Measurements from ENCODE around the gene CAMKK2. TPM values are rescaled to one million over a fixed set of nuclear protein-coding genes. Genes with fewer than 3 reads are reported as not detected.

Gene CAMKK2
- total and polyA plus RNA-seq, 2 of the 4 experiments (the other 2 are of a cell fraction), result 15.2 to 24.7 TPM

DNA sequence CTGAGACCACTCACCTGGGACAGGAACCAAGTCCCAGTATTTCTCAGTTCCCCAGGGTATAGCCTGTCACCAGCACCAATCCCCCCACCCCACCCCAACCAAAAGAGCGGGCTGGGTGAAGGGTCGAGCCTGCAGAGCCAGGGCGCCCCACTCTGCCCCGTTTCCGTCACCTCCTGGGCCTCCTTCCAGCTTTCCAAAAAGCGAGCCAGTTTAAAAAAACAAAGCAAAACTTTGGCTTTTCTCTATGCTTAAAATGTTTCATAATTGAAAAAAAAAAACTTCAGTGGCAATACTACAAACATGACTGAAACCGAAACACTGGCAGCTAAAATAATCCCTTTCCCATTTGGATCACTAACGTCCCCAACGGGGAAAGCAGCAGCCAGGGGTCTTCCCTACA, 7.5 kb downstream of the CAMKK2 start:
- WGBS, 2 experiments (ENCODE audit: extremely low coverage in 2 of 2, insufficient read length in 1 of 2), result no CpG with 5 or more reads among the region's 9 CpGs
- no peak overlapping the region for H3K18ac ChIP-seq (ENCODE audit: low read depth, low read length)
- no TSS peak for BruUV-seq (replicated peaks)
- in situ Hi-C loops (cut with MboI; ENCODE audit: low sequenced_read_pairs), result no loop called here
- H3K79me1 ChIP-seq (ENCODE audit: low read depth in 1 of 2, low read length in 2 of 2), result peaks cover 23 to 75% of the 10 kb centered on the region in 2 experiments
- peaks cover 5% of the 10 kb centered on the region for H3K9me1 ChIP-seq (ENCODE audit: insufficient read depth, low read length)
- no peak overlapping the region for H2BK5ac ChIP-seq (ENCODE audit: low read depth, low read length, poor library complexity, severe bottlenecking)
- intact Hi-C loops (cut with micrococcal nuclease), result no loop called here
- ATAC-seq (ENCODE audit: low read depth) (no peak), DNase-seq (no peak)
- H3K14ac ChIP-seq (replicated peaks; ENCODE audit: low read depth, low read length), result no peak overlapping the region
- no peak overlapping the region for H2BK120ac ChIP-seq (ENCODE audit: low read depth, low read length)
- no peak overlapping the region for H4K91ac ChIP-seq (ENCODE audit: insufficient read depth, low read depth, low read length)
- H2AK5ac ChIP-seq (ENCODE audit: low read depth, low read length), result no peak overlapping the region
- no peak overlapping the region for H2AFZ ChIP-seq (replicated peaks; ENCODE audit: low read length, poor library complexity)
- no peak overlapping the region for H4K5ac ChIP-seq (ENCODE audit: low read depth, low read length)
- no peak overlapping the region for H2AK9ac ChIP-seq (replicated peaks; ENCODE audit: low read depth, low read length, poor library complexity)
- H3K9me3 ChIP-seq (ENCODE audit: control insufficient read depth, insufficient read depth, low read length), result no peaks in the 10 kb centered on the region
- H4K20me1 ChIP-seq (ENCODE audit: insufficient read depth, low read length), result peaks cover 30% of the 10 kb centered on the region
- POLR2A ChIA-PET (ENCODE audit: unreplicated experiment), result no interaction called here
- no peak overlapping the region for H3K27ac ChIP-seq (ENCODE audit: insufficient read depth, low read length)
- H3K56ac ChIP-seq (ENCODE audit: extremely low read depth, insufficient read depth, low read length), result no peak overlapping the region
- no peak overlapping the region for H3K9ac ChIP-seq (ENCODE audit: low read depth, low read length)
- no peak overlapping the region for H4K8ac ChIP-seq (ENCODE audit: low read depth in 2 of 2, low read length in 2 of 2)
- no peak overlapping the region for H2BK15ac ChIP-seq (ENCODE audit: low read depth, low read length)
- H3K36me3 ChIP-seq (ENCODE audit: control insufficient read depth, insufficient read depth, low read length), result no peaks in the 10 kb centered on the region; the same call in 1 of the 2 replicates
- H3K4me3 ChIP-seq (ENCODE audit: insufficient read depth, low read depth, low read length), result no peak overlapping the region
- TF ChIP-seq ELK1 (IDR thresholded peaks at IDR 0.05; ENCODE audit: borderline replicate concordance, low read depth, low read length) (no peak), CHD1 (IDR thresholded peaks at IDR 0.05; ENCODE audit: low read depth, low read length) (no peak), POLR2A (IDR thresholded peaks at IDR 0.05; ENCODE audit: low read depth, low read length) (no peak), MXI1 (IDR thresholded peaks at IDR 0.05; ENCODE audit: borderline replicate concordance, low read depth, low read length) (no peak), MAFK (IDR thresholded peaks at IDR 0.05; ENCODE audit: low read depth, low read length) (no peak), RFX5 (IDR thresholded peaks at IDR 0.05; ENCODE audit: low read depth, low read length) (no peak), SMC3 (IDR thresholded peaks at IDR 0.05; ENCODE audit: low read depth, low read length) (no peak), BHLHE40 (IDR thresholded peaks at IDR 0.05; ENCODE audit: low read depth, low read length) (no peak), RAD21 (IDR thresholded peaks at IDR 0.05; ENCODE audit: low read length) (no peak), NFE2L2 (IDR thresholded peaks at IDR 0.05; ENCODE audit: low read depth, low read length) (no peak), RCOR1 (IDR thresholded peaks at IDR 0.05; ENCODE audit: insufficient replicate concordance, low read length) (no peak), CEBPB (IDR thresholded peaks at IDR 0.05; ENCODE audit: low read depth, low read length) (no peak), FOS (IDR thresholded peaks at IDR 0.05; ENCODE audit: low read depth, low read length) (no peak), MAZ (IDR thresholded peaks at IDR 0.05; ENCODE audit: borderline replicate concordance, low read depth, low read length) (no peak)
- TF ChIP-seq, protein P1, sequence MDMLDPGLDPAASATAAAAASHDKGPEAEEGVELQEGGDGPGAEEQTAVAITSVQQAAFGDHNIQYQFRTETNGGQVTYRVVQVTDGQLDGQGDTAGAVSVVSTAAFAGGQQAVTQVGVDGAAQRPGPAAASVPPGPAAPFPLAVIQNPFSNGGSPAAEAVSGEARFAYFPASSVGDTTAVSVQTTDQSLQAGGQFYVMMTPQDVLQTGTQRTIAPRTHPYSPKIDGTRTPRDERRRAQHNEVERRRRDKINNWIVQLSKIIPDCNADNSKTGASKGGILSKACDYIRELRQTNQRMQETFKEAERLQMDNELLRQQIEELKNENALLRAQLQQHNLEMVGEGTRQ (IDR thresholded peaks at IDR 0.05; ENCODE audit: low read depth, low read length), result no peak
- TF ChIP-seq, protein P2, sequence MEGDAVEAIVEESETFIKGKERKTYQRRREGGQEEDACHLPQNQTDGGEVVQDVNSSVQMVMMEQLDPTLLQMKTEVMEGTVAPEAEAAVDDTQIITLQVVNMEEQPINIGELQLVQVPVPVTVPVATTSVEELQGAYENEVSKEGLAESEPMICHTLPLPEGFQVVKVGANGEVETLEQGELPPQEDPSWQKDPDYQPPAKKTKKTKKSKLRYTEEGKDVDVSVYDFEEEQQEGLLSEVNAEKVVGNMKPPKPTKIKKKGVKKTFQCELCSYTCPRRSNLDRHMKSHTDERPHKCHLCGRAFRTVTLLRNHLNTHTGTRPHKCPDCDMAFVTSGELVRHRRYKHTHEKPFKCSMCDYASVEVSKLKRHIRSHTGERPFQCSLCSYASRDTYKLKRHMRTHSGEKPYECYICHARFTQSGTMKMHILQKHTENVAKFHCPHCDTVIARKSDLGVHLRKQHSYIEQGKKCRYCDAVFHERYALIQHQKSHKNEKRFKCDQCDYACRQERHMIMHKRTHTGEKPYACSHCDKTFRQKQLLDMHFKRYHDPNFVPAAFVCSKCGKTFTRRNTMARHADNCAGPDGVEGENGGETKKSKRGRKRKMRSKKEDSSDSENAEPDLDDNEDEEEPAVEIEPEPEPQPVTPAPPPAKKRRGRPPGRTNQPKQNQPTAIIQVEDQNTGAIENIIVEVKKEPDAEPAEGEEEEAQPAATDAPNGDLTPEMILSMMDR (conservative IDR thresholded peaks at IDR 0.05; ENCODE audit: low read depth, low read length), result no peak
- no peak overlapping the region for H3K4me2 ChIP-seq (ENCODE audit: low read depth, low read length)
- no peak overlapping the region for H2BK20ac ChIP-seq (ENCODE audit: low read depth, low read length)
- CTCF ChIA-PET, result no interaction called here
- no peak overlapping the region for H3K23ac ChIP-seq (ENCODE audit: low read depth, low read length)
- H3K4me1 ChIP-seq (ENCODE audit: control insufficient read depth, insufficient read depth, low read length), result peaks cover 10% of the 10 kb centered on the region; the same call in 1 of the 2 replicates
- H3K27me3 ChIP-seq (ENCODE audit: control insufficient read depth, insufficient read depth, low read length), result no peaks in the 10 kb centered on the region
- dilution Hi-C loops (cut with HindIII; ENCODE audit: low sequenced_read_pairs, unreplicated experiment), result no loop called here
- no peak overlapping the region for H3K4ac ChIP-seq (ENCODE audit: low read depth, low read length)
